Measurements from ENCODE around the gene CSNK1G3. TPM values are rescaled to one million over a fixed set of nuclear protein-coding genes. Genes with fewer than 3 reads are reported as not detected.

Gene CSNK1G3
- total RNA-seq, 4 donors from 2014 or later: 14.6 to 23.2 (median 21.5) TPM

DNA sequence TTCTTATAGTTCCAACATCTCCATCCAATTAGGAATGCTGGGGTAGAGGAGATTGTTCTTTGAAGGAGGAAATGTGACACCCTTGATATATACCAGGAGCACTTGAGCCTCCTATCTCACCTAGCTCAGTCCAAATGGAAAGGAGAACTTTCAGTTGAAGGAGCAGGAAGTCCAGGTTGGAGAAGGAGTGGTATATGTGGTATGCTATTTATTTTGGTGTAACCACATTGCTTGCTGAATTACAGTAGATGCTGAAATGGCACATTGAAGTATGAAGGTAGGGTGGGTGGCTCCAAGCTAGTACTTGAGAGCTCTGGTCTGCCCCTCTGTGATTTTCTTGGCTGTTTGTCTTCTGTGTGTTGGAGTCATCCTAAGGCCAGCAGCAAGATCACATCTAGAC lies 6.1 kb downstream of the CSNK1G3 start:
- no peaks in the 10 kb centered on the region for H3K9me3 ChIP-seq
- no peak for DNase-seq
- peaks cover 20 to 23% of the 10 kb centered on the region in 2 donors for H3K4me1 ChIP-seq
- H3K27me3 ChIP-seq: no peaks in the 10 kb centered on the region
- in situ Hi-C loops (cut with MboI; ENCODE audit: low sequenced_read_pairs in 4 of 4) (loop anchor here in 2 of 4 donors (10.0 kb wide), 1 partner anchor 93 kb away; the partner anchor contains the start of gene CEP120 (in 2 of the 2)), intact Hi-C loops (cut with DNase I; ENCODE audit: low total_unique reads) (loop anchor here (10.0 kb wide), 1 partner anchor 483 kb away; the partner anchor contains the start of gene PPIC)
- no peak overlapping the region for H3K27ac ChIP-seq
- ATAC-seq: no peak
- TF ChIP-seq POLR2A (IDR thresholded peaks at IDR 0.05): no peak
- TF ChIP-seq CTCF (IDR thresholded peaks at IDR 0.05 in 4 of 5, conservative IDR thresholded peaks at IDR 0.05 in 1 of 5): no peak
- no peak overlapping the region for H3K4me3 ChIP-seq
- no peaks in the 10 kb centered on the region for H3K36me3 ChIP-seq

- TF ChIP-seq POLR2A (IDR thresholded peaks at IDR 0.05): no peak
- TF ChIP-seq CTCF (IDR thresholded peaks at IDR 0.05 in 4 of 5, conservative IDR thresholded peaks at IDR 0.05 in 1 of 5): no peak
- no peaks in the 10 kb centered on the region for H3K27me3 ChIP-seq
- no peaks in the 10 kb centered on the region for H3K9me3 ChIP-seq
- no peaks in the 10 kb centered on the region for H3K36me3 ChIP-seq
- H3K27ac ChIP-seq: no peak overlapping the region
- no peak overlapping the region for H3K4me3 ChIP-seq
- ATAC-seq: no peak
- DNase-seq: no peak
- intact Hi-C loops (cut with DNase I; ENCODE audit: low total_unique reads) (no loop called here), in situ Hi-C loops (cut with MboI; ENCODE audit: low sequenced_read_pairs in 4 of 4) (no loop called here)
- H3K4me1 ChIP-seq: peaks cover 17 to 19% of the 10 kb centered on the region in 2 donors
Measured at GRCh38 chr5:123520677-123521247, 8.8 kb downstream of the CSNK1G3 start.

GRCh38 chr5:123524146-123524545 lies 12.2 kb downstream of the CSNK1G3 start:
- H3K4me3 ChIP-seq: no peak overlapping the region
- no peak for DNase-seq
- H3K27me3 ChIP-seq: no peaks in the 10 kb centered on the region
- no peak for ATAC-seq
- no peaks in the 10 kb centered on the region for H3K9me3 ChIP-seq
- H3K27ac ChIP-seq: no peak overlapping the region
- H3K36me3 ChIP-seq: no peaks in the 10 kb centered on the region
- TF ChIP-seq POLR2A (IDR thresholded peaks at IDR 0.05) (no peak), CTCF (IDR thresholded peaks at IDR 0.05 in 4 of 5, conservative IDR thresholded peaks at IDR 0.05 in 1 of 5) (no peak)
- H3K4me1 ChIP-seq: peaks cover 18 to 25% of the 10 kb centered on the region in 2 donors
- in situ Hi-C loops (cut with MboI; ENCODE audit: low sequenced_read_pairs in 4 of 4) (no loop called here), intact Hi-C loops (cut with DNase I; ENCODE audit: low total_unique reads) (no loop called here)

GRCh38 chr5:123527190-123527589 lies 15.2 kb downstream of the CSNK1G3 start:
- DNase-seq (no peak), ATAC-seq (no peak)
- Histone ChIP-seq H3K36me3 (no peaks in the 10 kb centered on the region), H3K9me3 (no peaks in the 10 kb centered on the region), H3K4me1 (peaks cover 37 to 39% of the 10 kb centered on the region in 2 donors), H3K27ac (no peak overlapping the region), H3K4me3 (no peak overlapping the region), H3K27me3 (no peaks in the 10 kb centered on the region)
- no peak for TF ChIP-seq POLR2A (IDR thresholded peaks at IDR 0.05)
- TF ChIP-seq CTCF (IDR thresholded peaks at IDR 0.05 in 4 of 5, conservative IDR thresholded peaks at IDR 0.05 in 1 of 5): no peak
- intact Hi-C loops (cut with DNase I; ENCODE audit: low total_unique reads) (no loop called here), in situ Hi-C loops (cut with MboI; ENCODE audit: low sequenced_read_pairs in 4 of 4) (no loop called here)

DNA sequence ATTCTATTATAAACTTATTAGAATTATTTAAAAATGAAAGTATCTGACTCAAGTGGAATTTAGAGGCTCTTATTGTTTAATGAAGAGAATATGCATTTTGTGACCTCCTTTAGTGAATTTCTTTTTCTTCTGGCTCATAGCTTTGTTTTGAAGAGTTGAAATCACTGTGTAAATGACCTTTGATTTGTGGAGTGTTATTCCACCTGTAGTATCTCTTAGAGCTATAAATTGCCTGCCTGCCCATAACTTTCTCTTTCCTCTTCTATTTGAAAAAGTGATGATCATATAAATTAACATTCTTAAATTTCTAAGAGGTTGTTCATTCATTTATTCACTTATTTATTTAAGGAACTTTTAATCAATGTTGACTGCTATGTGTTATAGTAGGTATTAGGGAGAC lies 16.1 kb downstream of the CSNK1G3 start:
- Histone ChIP-seq H3K27ac (no peak overlapping the region), H3K27me3 (no peaks in the 10 kb centered on the region), H3K4me1 (peaks cover 42 to 43% of the 10 kb centered on the region in 2 donors), H3K36me3 (no peaks in the 10 kb centered on the region), H3K4me3 (no peak overlapping the region), H3K9me3 (no peaks in the 10 kb centered on the region)
- no peak for TF ChIP-seq CTCF (IDR thresholded peaks at IDR 0.05 in 4 of 5, conservative IDR thresholded peaks at IDR 0.05 in 1 of 5)
- no peak for TF ChIP-seq POLR2A (IDR thresholded peaks at IDR 0.05)
- in situ Hi-C loops (cut with MboI; ENCODE audit: low sequenced_read_pairs in 4 of 4): no loop called here
- ATAC-seq (no peak), DNase-seq (no peak)
- intact Hi-C loops (cut with DNase I; ENCODE audit: low total_unique reads): no loop called here

All from gastrocnemius medialis (tissue), 4 donors.